ENCODE data around the gene OR51A4. TPM values are rescaled to one million over a fixed set of nuclear protein-coding genes. Genes with fewer than 3 reads are reported as not detected.
"Not testable (repeated sequence)": the region's sequence is repeated elsewhere in the genome, so short reads cannot be mapped to it uniquely, and the experiment has no call there.

Gene OR51A4
- total RNA-seq, 1 donor from 2014 or later, result not detected

DNA sequence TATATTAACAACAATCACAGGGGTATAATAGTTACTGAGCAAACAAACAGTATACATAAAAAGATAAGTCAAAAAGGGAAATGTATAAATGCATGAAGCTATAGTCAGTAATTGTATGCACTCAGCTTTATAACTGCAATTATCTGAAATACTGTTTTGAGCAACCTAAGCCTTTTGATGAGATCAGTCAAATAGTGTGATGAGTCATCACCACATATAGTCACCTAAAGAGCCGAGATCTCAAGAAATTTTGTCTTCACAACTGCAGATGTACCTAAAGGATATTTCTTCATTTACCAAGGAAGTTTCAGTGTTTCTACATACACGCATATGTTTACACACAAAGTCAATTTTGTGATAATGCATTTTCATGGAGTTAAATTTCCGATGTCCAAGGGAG lies 13.5 kb upstream of the OR51A4 start:
- H3K27ac Mint-ChIP-seq (ENCODE audit: unreplicated experiment), result no peak overlapping the region
- FAIRE-seq (no peak), DNase-seq (ENCODE audit: low read depth) (no peak)
- H3K79me2 ChIP-seq (ENCODE audit: insufficient read depth, low read length), result no peaks in the 10 kb centered on the region
- H3K4me3 ChIP-seq (ENCODE audit: insufficient read depth, low read depth, low read length), result no peak overlapping the region
- H3K36me3 ChIP-seq (ENCODE audit: insufficient read depth, low read length), result no peaks in the 10 kb centered on the region
- no peaks in the 10 kb centered on the region for H3K4me1 Mint-ChIP-seq (ENCODE audit: low read depth, unreplicated experiment)
- H3K4me2 ChIP-seq (ENCODE audit: low read length), result no peak overlapping the region
- no peaks in the 10 kb centered on the region for H3K27me3 Mint-ChIP-seq (ENCODE audit: low read depth, unreplicated experiment)
- no peaks in the 10 kb centered on the region for H3K4me1 ChIP-seq (ENCODE audit: insufficient read depth, low read length)
- no peaks in the 10 kb centered on the region for H3K9me3 Mint-ChIP-seq (ENCODE audit: unreplicated experiment)
- no peaks in the 10 kb centered on the region for H4K20me1 ChIP-seq (ENCODE audit: insufficient read depth, low read length)
- H3K9ac ChIP-seq (ENCODE audit: low read length), result no peak overlapping the region
- H3K36me3 Mint-ChIP-seq (ENCODE audit: low read depth, unreplicated experiment), result no peaks in the 10 kb centered on the region
- no peak overlapping the region for H3K27ac ChIP-seq (ENCODE audit: low read depth, low read length)
- H3K9me3 ChIP-seq (ENCODE audit: insufficient read depth, low read depth, low read length), result no peaks in the 10 kb centered on the region
- H3K4me3 Mint-ChIP-seq (ENCODE audit: unreplicated experiment), result no peak overlapping the region
- no peak for TF ChIP-seq EZH2 (IDR thresholded peaks at IDR 0.05; ENCODE audit: insufficient read depth, low read length)
- TF ChIP-seq, protein P1, sequence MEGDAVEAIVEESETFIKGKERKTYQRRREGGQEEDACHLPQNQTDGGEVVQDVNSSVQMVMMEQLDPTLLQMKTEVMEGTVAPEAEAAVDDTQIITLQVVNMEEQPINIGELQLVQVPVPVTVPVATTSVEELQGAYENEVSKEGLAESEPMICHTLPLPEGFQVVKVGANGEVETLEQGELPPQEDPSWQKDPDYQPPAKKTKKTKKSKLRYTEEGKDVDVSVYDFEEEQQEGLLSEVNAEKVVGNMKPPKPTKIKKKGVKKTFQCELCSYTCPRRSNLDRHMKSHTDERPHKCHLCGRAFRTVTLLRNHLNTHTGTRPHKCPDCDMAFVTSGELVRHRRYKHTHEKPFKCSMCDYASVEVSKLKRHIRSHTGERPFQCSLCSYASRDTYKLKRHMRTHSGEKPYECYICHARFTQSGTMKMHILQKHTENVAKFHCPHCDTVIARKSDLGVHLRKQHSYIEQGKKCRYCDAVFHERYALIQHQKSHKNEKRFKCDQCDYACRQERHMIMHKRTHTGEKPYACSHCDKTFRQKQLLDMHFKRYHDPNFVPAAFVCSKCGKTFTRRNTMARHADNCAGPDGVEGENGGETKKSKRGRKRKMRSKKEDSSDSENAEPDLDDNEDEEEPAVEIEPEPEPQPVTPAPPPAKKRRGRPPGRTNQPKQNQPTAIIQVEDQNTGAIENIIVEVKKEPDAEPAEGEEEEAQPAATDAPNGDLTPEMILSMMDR (IDR thresholded peaks at IDR 0.05; ENCODE audit: insufficient read depth, low read depth, low read length), result no peak
- no peaks in the 10 kb centered on the region for H3K27me3 ChIP-seq (ENCODE audit: insufficient read depth, low read length)
- no peak overlapping the region for H2AFZ ChIP-seq (ENCODE audit: low read depth, low read length)

DNA sequence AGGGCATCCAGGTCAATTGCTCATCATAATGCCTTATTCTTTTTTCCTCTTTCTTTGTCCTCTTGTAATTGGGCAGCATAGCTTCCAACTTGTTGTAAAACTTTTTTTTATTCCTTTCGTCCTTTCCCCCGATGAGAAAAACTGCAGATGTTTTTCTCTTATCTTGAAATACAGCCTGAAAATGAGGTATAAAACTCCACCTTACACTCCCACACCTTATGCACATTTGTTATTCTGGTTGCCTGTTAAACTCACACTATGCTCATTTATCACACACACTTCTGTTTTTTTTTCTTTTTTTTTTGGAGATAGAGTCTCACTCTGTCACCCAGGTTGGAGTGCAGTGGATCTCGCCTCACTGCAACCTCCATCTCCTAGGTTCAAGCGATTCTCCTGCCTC lies 10.0 kb upstream of the OR51A4 start:
- H3K4me1 Mint-ChIP-seq (ENCODE audit: low read depth, unreplicated experiment), result no peaks in the 10 kb centered on the region
- Histone ChIP-seq H3K4me3 (ENCODE audit: insufficient read depth, low read depth, low read length) (no peak overlapping the region), H3K9ac (ENCODE audit: low read length) (no peak overlapping the region), H3K27ac (ENCODE audit: low read depth, low read length) (no peak overlapping the region), H3K9me3 (ENCODE audit: insufficient read depth, low read depth, low read length) (no peaks in the 10 kb centered on the region), H3K36me3 (ENCODE audit: insufficient read depth, low read length) (no peaks in the 10 kb centered on the region), H3K4me2 (ENCODE audit: low read length) (no peak overlapping the region), H4K20me1 (ENCODE audit: insufficient read depth, low read length) (no peaks in the 10 kb centered on the region), H3K27me3 (ENCODE audit: insufficient read depth, low read length) (no peaks in the 10 kb centered on the region), H3K4me1 (ENCODE audit: insufficient read depth, low read length) (no peaks in the 10 kb centered on the region), H3K79me2 (ENCODE audit: insufficient read depth, low read length) (no peaks in the 10 kb centered on the region), H2AFZ (ENCODE audit: low read depth, low read length) (no peak overlapping the region)
- DNase-seq (ENCODE audit: low read depth) (no peak), FAIRE-seq (no peak)
- H3K9me3 Mint-ChIP-seq (ENCODE audit: unreplicated experiment), result no peaks in the 10 kb centered on the region
- H3K36me3 Mint-ChIP-seq (ENCODE audit: low read depth, unreplicated experiment), result no peaks in the 10 kb centered on the region
- H3K27me3 Mint-ChIP-seq (ENCODE audit: low read depth, unreplicated experiment), result no peaks in the 10 kb centered on the region
- TF ChIP-seq EZH2 (IDR thresholded peaks at IDR 0.05; ENCODE audit: insufficient read depth, low read length), result no peak
- TF ChIP-seq, protein P1 (IDR thresholded peaks at IDR 0.05; ENCODE audit: insufficient read depth, low read depth, low read length), result no peak
- no peak overlapping the region for H3K4me3 Mint-ChIP-seq (ENCODE audit: unreplicated experiment)
- no peak overlapping the region for H3K27ac Mint-ChIP-seq (ENCODE audit: unreplicated experiment)

GRCh38 chr11:4955613-4956012 lies 8.2 kb upstream of the OR51A4 start, which contains the start of gene OR51A2:
OR51A2 (minus strand) TSS chr11:4955713; CDS start chr11:4955713, 0 bp downstream.
- not testable (repeated sequence) for H3K9ac ChIP-seq (ENCODE audit: low read length); H2AFZ ChIP-seq (ENCODE audit: low read depth, low read length); H3K27ac ChIP-seq (ENCODE audit: low read depth, low read length); H3K4me1 ChIP-seq (ENCODE audit: insufficient read depth, low read length); H3K9me3 ChIP-seq (ENCODE audit: insufficient read depth, low read depth, low read length); DNase-seq (ENCODE audit: low read depth); H3K4me1 Mint-ChIP-seq (ENCODE audit: low read depth, unreplicated experiment); H3K27ac Mint-ChIP-seq (ENCODE audit: unreplicated experiment); H3K4me3 ChIP-seq (ENCODE audit: insufficient read depth, low read depth, low read length); H3K9me3 Mint-ChIP-seq (ENCODE audit: unreplicated experiment); H3K27me3 Mint-ChIP-seq (ENCODE audit: low read depth, unreplicated experiment); H4K20me1 ChIP-seq (ENCODE audit: insufficient read depth, low read length); FAIRE-seq; H3K4me2 ChIP-seq (ENCODE audit: low read length); H3K36me3 ChIP-seq (ENCODE audit: insufficient read depth, low read length); H3K27me3 ChIP-seq (ENCODE audit: insufficient read depth, low read length); H3K79me2 ChIP-seq (ENCODE audit: insufficient read depth, low read length); H3K36me3 Mint-ChIP-seq (ENCODE audit: low read depth, unreplicated experiment); H3K4me3 Mint-ChIP-seq (ENCODE audit: unreplicated experiment)
